ENCODE measurements around the gene DPH7.
A peak's percentile ranks its signal among the peaks of the same experiment; 100 is the strongest.
"Not testable (repeated sequence)": the region's sequence is repeated elsewhere in the genome, so short reads cannot be mapped to it uniquely, and the experiment has no call there.

Gene DPH7

DNA sequence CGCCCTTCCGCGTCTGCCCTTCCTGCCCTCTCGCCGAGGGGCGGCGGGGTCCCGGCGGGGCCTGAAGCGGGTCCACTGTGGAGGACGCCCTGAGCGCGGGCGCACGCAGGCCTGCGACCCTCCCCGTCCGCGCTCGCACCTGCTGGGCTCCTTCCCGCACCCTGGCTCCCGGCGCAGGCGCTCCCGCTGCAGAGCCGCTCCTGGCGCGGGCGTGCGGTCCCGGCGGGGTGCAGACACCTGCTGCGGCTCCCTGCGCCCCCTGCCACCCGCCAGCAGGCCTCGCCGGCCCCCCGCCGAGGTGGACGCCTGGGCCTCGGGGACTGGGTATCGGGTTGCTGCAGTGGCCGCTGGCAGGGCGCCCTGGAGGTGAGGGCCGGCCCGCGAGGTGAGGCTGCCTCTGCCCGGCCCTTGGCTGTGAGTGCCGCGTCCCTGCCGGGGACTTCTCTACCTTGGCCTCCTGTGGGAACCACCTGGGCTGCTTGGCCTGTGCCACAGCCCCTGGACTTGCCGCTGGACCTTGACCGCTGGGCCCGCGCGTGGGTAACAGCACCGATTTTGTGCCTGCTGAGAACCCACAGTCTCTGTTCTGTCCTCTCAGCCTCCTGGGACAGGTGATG, 27.4 kb upstream of the DPH7 start:
- DNase-seq = no peak

DNA sequence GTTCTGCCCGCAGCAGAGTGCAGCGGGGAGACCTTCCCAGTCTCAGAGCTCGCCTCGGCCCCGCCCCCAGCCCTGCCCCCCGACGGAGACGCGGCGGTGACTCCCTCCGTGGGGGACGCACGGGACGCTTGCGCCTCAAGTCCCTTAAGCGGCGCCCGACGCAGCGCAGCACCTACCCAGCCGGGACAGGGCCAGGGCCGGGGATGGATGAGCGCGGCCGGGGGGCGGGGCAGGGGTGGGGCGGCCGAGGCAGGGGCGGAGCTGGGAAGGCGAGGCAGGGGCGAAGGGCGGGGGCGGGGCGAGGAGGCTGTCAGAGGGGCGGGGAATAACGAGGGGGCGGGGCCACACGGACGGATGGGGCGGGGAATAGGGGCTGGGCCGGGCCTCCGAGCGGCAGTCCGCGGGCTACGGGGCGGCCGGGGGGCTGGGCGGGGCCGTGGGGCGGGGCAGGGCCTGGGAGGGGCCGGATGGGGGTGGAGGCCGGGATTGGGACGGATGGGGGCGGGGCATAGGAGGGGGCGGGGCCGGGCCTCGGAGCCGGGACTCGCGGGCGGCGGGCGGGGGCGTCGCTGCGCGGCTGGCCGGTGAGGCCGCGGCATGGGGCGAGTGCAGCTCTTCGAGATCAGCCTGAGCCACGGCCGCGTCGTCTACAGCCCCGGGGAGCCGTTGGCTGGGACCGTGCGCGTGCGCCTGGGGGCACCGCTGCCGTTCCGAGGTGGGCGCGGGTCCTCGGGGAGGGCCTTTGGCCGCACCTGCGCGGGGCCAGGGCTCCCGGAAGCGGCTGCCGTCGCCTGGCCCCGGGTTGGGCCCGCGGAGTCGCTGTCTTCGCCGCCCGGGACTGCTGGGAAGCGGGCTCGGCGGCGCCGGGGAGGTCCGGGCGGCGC, 26.6 kb upstream of the DPH7 start, which contains the start of gene ARRDC1:
TSS of gene ARRDC1 (plus strand) at position 566 of the 884 bp plus-strand sequence. CDS start at position 598, 32 bp downstream.
- peak; percentile 74 for DNase-seq

DNA sequence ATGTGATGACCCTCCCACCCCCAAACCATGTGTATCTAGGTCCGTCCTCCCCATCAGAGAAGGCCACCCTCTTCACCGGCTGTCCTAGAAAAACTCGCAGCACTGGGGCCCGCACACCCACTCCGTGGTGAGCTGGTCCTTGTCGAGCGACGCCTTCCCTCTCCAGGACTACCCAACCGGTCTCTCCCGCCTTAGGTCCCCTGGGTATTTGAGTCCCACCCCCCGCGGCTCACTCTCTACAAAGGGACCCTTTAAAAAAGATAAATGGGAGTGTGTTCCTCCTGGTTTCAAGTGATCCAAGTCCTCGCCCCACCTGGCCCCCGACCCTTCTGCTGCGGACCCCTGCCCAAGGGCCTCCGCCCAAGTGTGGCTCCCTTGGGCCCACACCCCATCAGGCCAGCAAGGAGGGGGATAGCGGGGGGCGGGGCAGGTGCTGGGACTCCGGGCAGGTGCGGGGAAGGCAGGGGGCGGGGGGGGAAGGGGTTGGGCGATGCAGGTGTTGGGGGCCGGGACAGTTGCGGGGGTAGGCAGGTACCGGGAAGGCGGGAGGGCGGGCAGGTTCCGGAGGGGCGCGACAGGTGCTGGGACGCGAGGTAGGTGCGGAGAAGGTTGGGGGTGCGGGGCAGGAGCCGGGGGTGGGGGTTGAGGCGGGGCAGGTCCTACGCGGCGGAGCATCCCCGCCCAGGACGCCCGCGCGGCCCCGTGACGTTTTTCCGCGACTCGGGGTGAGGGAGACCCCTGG, 25.8 kb upstream of the DPH7 start:
- DNase-seq = no peak

DNA sequence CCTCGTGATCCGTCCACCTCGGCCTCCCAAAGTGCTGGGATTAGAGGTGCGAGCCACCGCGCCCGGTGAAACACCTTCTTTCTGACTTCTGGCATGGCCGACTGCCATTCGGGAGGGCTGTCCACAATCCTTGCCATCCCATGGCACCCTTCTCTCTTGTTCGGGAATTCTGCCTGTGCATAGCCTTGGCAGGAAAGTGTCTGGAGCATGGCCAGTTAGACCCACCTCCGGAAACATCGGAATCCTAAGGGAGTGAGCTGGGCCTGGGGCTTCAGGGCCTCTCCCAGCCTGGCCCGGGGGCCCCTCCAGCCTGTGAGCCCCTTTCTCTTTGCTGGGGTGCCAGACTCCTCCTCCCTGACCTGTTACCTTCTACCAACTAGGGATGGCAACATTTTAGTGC, 25.2 kb upstream of the DPH7 start:
- DNase-seq = no peak

DNA sequence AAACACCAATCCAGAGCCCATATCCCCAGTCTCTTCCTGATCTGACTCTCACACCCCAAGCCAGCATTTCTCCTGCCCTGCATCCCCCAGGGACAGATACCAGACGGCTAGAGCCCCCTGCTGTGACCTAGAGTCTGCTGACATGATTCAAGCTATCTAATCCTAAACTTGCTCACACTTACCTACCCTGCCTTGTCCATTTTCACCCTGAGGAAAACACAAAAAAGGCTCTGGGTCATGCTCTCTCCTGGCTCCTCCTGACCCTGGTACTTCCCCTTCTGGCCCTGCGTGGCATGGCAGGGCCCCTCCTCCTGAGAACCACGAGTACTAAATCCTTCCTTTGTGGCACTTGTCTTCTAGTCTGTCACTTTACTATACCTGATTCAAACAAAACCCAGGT, 23.9 kb upstream of the DPH7 start:
- DNase-seq = no peak

- no peak for DNase-seq
Observed at GRCh38 chr9:137598943-137599342, 20.2 kb upstream of the DPH7 start.

DNA sequence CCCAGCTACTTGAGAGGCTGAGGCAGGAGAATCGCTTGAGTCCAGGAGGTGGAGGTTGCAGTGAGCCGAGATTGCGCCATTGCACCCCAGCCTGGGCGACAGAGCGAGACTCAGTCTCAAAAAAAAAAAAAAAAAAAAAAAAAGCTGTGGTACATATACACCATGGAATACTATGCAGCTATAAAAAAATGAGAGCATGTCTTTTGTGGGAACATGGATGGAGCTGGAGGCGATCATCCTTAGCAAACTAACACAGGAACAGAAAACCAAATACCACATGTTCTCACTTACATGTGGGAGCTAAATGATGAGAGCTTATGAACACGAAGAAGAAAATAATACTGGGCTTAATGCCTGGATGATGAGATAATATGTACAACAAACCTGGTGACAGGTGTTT, 17.9 kb upstream of the DPH7 start:
- not testable (repeated sequence) for DNase-seq

- DNase-seq = no peak
Observed at GRCh38 chr9:137593176-137593575, 14.5 kb upstream of the DPH7 start.

- no peak for DNase-seq
Observed at GRCh38 chr9:137592767-137593166, 14.0 kb upstream of the DPH7 start.

GRCh38 chr9:137590469-137591383, 12.0 kb upstream of the DPH7 start, which contains the start of gene ZMYND19:
ZMYND19 (minus strand) TSS chr9:137590512; CDS start chr9:137590263, 249 bp downstream.
- peak; percentile 83 for DNase-seq

- no peak for DNase-seq
Observed at GRCh38 chr9:137590123-137590468, 11.4 kb upstream of the DPH7 start.

- no peak for DNase-seq
Observed at GRCh38 chr9:137589441-137590122, 10.9 kb upstream of the DPH7 start.

DNA sequence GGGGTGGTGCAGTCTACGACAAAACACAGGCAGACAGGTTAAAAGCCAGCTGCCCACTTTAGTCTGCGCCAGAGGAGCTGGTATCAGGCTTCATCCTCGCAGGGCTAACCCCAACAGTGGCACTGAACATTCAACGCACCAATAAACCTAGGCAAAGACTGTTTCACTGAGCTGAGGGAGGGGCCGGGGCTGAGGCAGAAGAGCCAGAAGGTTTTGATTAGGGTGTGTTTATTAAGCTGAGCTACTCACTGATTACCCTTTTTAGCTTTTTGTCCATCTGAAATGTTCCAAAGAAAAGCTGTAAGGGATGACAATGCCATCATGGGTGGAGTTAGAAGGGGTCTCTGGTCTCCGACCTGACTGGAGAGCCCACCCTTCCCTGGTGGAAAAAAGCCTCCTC, 10.2 kb upstream of the DPH7 start:
- no peak for DNase-seq

DNA sequence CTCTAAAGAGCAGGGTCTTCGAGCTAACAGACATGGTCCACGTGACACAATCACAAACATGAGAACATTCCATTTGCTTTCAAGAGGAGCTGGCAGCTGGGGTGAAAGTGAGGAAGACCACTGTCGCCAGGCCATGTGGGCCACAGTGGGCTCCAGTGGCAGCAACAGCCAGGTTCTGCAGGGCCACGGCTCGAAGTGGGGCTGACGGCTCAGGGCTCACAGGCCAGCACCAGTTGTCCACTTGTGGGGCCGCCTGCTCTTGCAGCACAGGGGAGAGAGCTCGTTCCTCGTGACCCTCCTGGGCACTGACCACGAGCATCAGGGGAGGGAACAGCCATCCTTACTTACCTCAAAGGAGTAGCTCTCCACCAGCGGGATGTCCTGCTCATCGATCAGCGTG, 9.6 kb upstream of the DPH7 start:
- no peak for DNase-seq

DNA sequence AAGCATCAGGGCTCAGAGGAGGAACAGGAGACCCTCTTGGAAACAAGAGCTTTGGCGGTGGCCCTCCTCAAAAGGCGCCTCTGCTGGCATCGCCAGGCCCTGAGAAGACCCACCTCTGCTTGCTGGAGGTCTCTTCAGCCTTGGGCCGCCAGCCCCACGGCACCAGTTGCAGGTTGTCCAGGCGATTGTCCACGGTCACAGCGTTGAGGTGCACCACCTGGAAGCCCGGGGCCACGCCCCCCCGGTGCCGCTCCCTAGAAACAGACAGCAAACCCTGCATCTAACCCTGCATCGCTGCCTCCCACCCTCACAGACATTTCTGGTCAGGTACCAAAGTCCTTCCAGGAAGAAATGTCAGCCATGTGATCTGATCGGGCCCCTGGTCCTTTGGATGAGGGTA, 8.1 kb upstream of the DPH7 start:
- no peak for DNase-seq

DNA sequence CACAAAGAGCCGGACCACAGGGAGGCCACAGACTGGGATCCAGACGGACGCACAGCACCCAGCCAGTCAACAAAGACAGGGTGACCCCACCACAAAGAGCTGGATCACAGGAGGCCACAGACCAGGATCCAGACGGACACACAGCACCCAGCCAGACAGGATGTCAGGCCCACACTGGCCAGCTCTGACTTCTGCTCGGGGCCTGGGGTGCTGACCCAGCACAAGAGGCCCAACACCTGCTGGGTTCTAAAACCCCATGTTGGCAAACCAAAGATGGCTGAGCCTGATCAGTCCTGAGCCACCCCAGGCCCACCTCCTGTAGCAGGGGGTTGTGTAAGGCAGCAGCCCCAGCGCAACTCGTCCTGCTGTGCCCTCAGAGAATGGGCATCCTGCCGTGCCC, 5.2 kb upstream of the DPH7 start:
- DNase-seq = no peak

- no peak for DNase-seq
Observed at GRCh38 chr9:137583347-137583746, 4.6 kb upstream of the DPH7 start.

- DNase-seq = no peak
Observed at GRCh38 chr9:137582286-137582860, 3.6 kb upstream of the DPH7 start.

DNA sequence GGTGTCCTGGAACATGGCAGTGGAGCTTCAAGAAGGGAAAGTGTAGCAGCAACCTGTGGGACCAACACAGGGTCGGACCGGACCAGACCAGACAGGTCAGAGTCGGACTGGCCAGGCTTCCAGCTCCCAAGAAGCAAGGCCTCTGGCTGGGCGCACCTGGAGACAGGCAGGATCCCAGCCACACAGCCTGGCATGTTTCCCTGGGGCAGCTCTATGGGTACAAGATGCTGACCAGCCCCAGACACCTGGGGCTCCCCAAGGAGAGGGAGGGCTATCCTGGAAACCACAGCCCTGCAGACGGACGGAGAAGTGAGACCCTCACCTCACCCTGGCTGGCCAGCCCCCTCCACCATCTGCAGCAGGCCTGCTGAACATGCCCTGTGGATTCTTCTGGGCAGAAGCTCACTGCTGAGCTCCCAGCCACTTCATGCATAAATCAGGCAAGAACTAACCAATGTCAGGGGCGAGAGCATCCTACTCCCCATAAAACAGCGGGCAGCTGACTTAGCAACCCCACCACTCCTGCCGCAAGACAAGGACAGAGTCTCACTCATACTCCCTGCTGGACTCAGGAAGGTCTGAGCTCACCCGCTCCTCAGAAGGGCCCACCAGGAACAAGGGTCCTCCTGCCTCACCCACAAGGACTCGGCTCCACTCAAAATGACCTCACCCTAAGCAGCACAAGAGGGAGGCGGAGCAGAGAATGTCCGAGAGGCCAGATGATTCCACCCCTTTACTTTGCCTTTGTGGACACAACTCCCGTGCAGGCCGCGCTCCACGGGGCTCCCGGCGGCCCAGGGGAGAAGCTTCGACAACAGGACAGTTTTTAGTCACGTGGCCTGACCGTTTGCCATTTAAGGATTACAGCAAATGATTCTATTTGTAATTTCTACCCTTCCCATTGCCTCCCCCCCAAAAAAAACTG, 2.9 kb upstream of the DPH7 start:
- DNase-seq = no peak

DNA sequence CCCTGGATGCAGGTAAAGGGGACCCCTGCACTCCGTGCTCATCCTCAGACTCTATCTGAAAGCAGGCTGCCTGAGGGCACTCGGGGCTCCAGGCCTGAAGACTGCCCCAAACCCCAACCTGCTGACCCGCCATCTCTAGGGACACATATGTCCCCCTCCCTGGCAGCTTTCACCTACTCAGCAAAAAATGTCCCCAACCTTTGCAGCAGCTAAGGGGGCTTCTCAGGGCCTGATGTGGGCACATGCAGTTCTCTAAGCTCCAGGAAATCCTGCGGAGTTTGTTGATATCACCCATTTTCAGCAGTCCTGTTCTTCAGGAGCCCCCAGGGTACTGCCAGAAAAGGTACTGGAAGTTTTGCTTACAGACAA, 2.2 kb upstream of the DPH7 start:
- no peak for DNase-seq
